Measurements from ENCODE around the gene HPN.
A peak's percentile ranks its signal among the peaks of the same experiment; 100 is the strongest.

HPN gene

DNA sequence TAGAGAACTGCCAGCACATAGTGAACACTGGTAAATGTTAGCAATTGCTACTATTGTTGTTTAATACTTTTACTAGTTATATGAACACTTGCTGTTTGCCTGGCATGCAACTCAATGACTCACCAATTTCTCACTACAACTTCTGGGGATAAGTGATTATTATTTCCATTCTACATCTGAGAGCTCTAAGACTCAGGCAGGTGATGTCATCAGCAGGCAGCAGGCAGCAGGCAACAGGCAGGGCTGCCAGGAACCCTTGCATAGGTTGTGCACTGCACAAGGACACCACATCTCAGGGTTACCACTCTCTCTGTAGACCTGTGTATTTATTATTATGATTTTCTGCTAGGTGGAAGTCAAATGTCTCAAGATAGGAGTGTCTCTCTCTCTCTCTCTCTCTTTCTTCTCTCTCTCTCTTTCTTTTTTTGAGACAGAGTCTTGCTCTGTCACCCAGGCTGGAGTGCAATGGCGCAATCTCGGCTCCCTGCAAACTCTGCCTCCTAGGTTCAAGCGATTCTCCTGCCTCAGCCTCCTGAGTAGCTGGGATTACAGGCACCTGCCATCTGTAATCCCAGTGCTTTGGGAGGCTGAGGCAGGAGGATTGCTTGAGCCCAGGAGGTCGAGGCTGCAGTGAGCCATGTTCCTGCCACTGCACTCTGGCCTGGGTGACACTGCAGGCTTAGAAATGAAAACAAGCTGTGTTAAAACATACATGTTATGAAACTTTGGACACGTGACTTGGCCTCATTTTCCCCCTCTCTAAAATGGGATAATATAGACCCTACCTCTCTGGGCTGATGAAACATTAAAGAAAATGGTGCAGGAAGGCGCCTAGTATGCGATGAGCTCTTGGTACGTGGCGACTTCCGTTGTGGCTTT, 22.7 kb downstream of the HPN start:
- no peak overlapping the region for H3K4ac ChIP-seq (ENCODE audit: low read depth, low read length)
- H3K18ac ChIP-seq (ENCODE audit: low read length), result no peak overlapping the region
- H3K27me3 ChIP-seq (ENCODE audit: insufficient read depth, low read length), result no peaks in the 10 kb centered on the region
- no peak overlapping the region for H2BK12ac ChIP-seq (ENCODE audit: low read length)
- no peak overlapping the region for H3K9ac ChIP-seq (ENCODE audit: low read length)
- peaks cover 7 to 8% of the 10 kb centered on the region in 2 experiments for H3K4me1 ChIP-seq (ENCODE audit: control insufficient read depth in 1 of 2, insufficient read depth in 2 of 2, low read length in 2 of 2)
- no peak overlapping the region for H3K23ac ChIP-seq (ENCODE audit: low read length)
- no peak overlapping the region for H3K27ac ChIP-seq (ENCODE audit: low read depth, low read length)
- no peak overlapping the region for H2BK120ac ChIP-seq (ENCODE audit: insufficient read depth, low read length, poor library complexity)
- H3K4me3 ChIP-seq (ENCODE audit: low read depth, low read length), result no peak overlapping the region
- H3K14ac ChIP-seq (ENCODE audit: low read length), result no peak overlapping the region
- H4K12ac ChIP-seq (ENCODE audit: low read depth, low read length), result no peak overlapping the region
- no CpG with 5 or more reads among the region's 10 CpGs for WGBS (ENCODE audit: extremely low coverage, insufficient coverage, insufficient read length)
- no peaks in the 10 kb centered on the region for H3K79me2 ChIP-seq (ENCODE audit: control insufficient read depth, insufficient read depth, low read length, poor library complexity)
- no peak overlapping the region for H3K4me2 ChIP-seq (ENCODE audit: low read length)
- H3K36me3 ChIP-seq (ENCODE audit: control insufficient read depth in 1 of 2, insufficient read depth in 2 of 2, low read length in 2 of 2), result no peaks in the 10 kb centered on the region
- no peak overlapping the region for H4K8ac ChIP-seq (ENCODE audit: low read depth, low read length)
- no peak overlapping the region for H2AFZ ChIP-seq (ENCODE audit: insufficient read depth, low read length, poor library complexity)
- no peak for DNase-seq
- no peak overlapping the region for H4K91ac ChIP-seq (ENCODE audit: low read depth, low read length)
- H3K9me3 ChIP-seq (ENCODE audit: insufficient read depth, low read depth, low read length), result no peaks in the 10 kb centered on the region
- no peak overlapping the region for H2BK5ac ChIP-seq (ENCODE audit: low read depth, low read length, poor library complexity)
- no peaks in the 10 kb centered on the region for H3K79me1 ChIP-seq (ENCODE audit: low read length)
- H2AK5ac ChIP-seq (ENCODE audit: low read length), result no peak overlapping the region

DNA sequence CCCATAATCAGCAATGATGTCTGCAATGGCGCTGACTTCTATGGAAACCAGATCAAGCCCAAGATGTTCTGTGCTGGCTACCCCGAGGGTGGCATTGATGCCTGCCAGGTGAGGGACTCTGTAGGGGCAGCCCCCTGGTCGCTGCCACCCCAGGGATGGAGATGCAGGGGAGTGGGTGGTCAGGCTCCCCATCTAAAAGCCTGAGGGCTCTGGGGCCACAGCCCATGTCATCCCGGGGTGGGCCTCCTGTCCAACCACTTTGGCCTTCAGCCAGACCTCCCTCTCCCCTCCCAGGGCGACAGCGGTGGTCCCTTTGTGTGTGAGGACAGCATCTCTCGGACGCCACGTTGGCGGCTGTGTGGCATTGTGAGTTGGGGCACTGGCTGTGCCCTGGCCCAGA, 24.1 kb downstream of the HPN start:
- Histone ChIP-seq H2AK5ac (ENCODE audit: low read length) (no peak overlapping the region), H4K8ac (ENCODE audit: low read depth, low read length) (no peak overlapping the region), H4K12ac (ENCODE audit: low read depth, low read length) (no peak overlapping the region), H3K27me3 (ENCODE audit: insufficient read depth, low read length) (no peaks in the 10 kb centered on the region), H3K14ac (ENCODE audit: low read length) (no peak overlapping the region), H2BK12ac (ENCODE audit: low read length) (no peak overlapping the region), H3K4me2 (ENCODE audit: low read length) (no peak overlapping the region), H2BK5ac (ENCODE audit: low read depth, low read length, poor library complexity) (no peak overlapping the region), H3K79me1 (ENCODE audit: low read length) (no peaks in the 10 kb centered on the region), H3K27ac (ENCODE audit: low read depth, low read length) (no peak overlapping the region), H3K23ac (ENCODE audit: low read length) (no peak overlapping the region), H2BK120ac (ENCODE audit: insufficient read depth, low read length, poor library complexity) (no peak overlapping the region), H3K18ac (ENCODE audit: low read length) (no peak overlapping the region), H3K4me3 (ENCODE audit: low read depth, low read length) (no peak overlapping the region), H3K79me2 (ENCODE audit: control insufficient read depth, insufficient read depth, low read length, poor library complexity) (no peaks in the 10 kb centered on the region), H3K9ac (ENCODE audit: low read length) (no peak overlapping the region), H3K9me3 (ENCODE audit: insufficient read depth, low read depth, low read length) (peaks cover 2% of the 10 kb centered on the region), H4K91ac (ENCODE audit: low read depth, low read length) (no peak overlapping the region), H2AFZ (ENCODE audit: insufficient read depth, low read length, poor library complexity) (no peak overlapping the region), H3K4me1 (ENCODE audit: control insufficient read depth in 1 of 2, insufficient read depth in 2 of 2, low read length in 2 of 2) (peaks cover 7 to 8% of the 10 kb centered on the region in 2 experiments), H3K36me3 (ENCODE audit: control insufficient read depth in 1 of 2, insufficient read depth in 2 of 2, low read length in 2 of 2) (no peaks in the 10 kb centered on the region), H3K4ac (ENCODE audit: low read depth, low read length) (no peak overlapping the region)
- WGBS (ENCODE audit: extremely low coverage, insufficient coverage, insufficient read length), result no CpG with 5 or more reads among the region's 10 CpGs
- DNase-seq, result no peak

DNA sequence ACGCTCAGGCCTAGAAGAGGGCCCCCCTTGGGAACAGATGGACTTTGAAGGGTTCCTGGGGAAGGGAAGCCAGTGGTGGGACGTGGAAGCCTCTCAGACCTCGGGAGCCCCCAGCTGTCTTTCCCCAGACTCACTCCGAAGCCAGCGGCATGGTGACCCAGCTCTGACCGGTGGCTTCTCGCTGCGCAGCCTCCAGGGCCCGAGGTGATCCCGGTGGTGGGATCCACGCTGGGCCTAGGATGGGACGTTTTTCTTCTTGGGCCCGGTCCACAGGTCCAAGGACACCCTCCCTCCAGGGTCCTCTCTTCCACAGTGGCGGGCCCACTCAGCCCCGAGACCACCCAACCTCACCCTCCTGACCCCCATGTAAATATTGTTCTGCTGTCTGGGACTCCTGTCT, 24.6 kb downstream of the HPN start:
- Histone ChIP-seq H4K12ac (ENCODE audit: low read depth, low read length) (no peak overlapping the region), H3K79me2 (ENCODE audit: control insufficient read depth, insufficient read depth, low read length, poor library complexity) (no peaks in the 10 kb centered on the region), H2BK5ac (ENCODE audit: low read depth, low read length, poor library complexity) (no peak overlapping the region), H3K23ac (ENCODE audit: low read length) (no peak overlapping the region), H3K4me1 (ENCODE audit: control insufficient read depth in 1 of 2, insufficient read depth in 2 of 2, low read length in 2 of 2) (peaks cover 7 to 8% of the 10 kb centered on the region in 2 experiments), H3K4me2 (ENCODE audit: low read length) (no peak overlapping the region), H3K4ac (ENCODE audit: low read depth, low read length) (no peak overlapping the region), H3K79me1 (ENCODE audit: low read length) (no peaks in the 10 kb centered on the region), H3K9ac (ENCODE audit: low read length) (no peak overlapping the region), H3K27me3 (ENCODE audit: insufficient read depth, low read length) (no peaks in the 10 kb centered on the region), H4K8ac (ENCODE audit: low read depth, low read length) (no peak overlapping the region), H3K18ac (ENCODE audit: low read length) (no peak overlapping the region), H2BK12ac (ENCODE audit: low read length) (no peak overlapping the region), H2AFZ (ENCODE audit: insufficient read depth, low read length, poor library complexity) (no peak overlapping the region), H3K9me3 (ENCODE audit: insufficient read depth, low read depth, low read length) (peaks cover 2% of the 10 kb centered on the region), H3K27ac (ENCODE audit: low read depth, low read length) (no peak overlapping the region), H3K36me3 (ENCODE audit: control insufficient read depth in 1 of 2, insufficient read depth in 2 of 2, low read length in 2 of 2) (no peaks in the 10 kb centered on the region), H2BK120ac (ENCODE audit: insufficient read depth, low read length, poor library complexity) (no peak overlapping the region), H3K14ac (ENCODE audit: low read length) (no peak overlapping the region), H3K4me3 (ENCODE audit: low read depth, low read length) (no peak overlapping the region), H2AK5ac (ENCODE audit: low read length) (no peak overlapping the region), H4K91ac (ENCODE audit: low read depth, low read length) (no peak overlapping the region)
- no CpG with 5 or more reads among the region's 15 CpGs for WGBS (ENCODE audit: extremely low coverage, insufficient coverage, insufficient read length)
- DNase-seq, result no peak

DNA sequence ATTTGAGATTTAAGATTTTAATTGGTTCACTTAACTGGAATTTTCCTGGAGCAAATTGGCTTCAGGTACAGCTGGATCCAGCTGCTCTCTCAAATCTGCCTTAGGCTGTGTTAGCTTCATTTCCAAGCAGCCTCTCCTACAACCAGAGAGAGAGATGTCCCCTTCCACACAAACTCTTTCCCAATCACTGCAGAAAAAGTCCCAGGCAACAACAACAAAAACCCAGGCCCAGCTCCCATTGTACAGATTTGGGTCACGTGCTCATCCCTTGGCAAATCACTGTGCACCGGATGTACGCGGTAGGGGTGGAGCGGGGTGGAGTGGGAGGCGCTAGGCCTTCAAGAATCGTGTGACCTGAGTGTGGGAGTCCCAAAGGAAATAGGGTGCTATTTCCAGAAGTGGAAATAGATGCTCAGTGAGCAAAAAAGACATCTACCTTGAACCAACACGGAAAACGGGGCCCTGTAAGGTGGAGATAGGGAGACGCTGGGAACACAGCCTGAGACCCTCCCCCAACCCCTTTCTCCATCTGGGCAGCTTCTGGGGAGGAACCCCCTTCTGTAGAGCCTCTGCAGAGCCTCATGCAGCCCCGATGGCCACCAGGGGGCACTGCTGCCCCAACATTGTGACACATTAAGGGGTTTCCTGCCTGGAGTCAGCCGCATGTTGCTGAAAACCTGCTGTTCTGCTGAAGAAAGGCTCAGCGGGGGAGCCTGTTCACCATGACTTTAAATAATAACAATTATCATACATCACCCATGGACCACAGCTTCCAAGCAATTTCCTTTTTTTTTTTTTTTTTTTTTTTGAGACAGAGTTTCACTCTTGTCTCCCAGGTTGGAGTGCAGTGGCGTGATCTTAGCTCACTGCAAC, 25.4 kb downstream of the HPN start:
- Histone ChIP-seq H4K91ac (ENCODE audit: low read depth, low read length) (no peak overlapping the region), H2BK12ac (ENCODE audit: low read length) (no peak overlapping the region), H3K18ac (ENCODE audit: low read length) (no peak overlapping the region), H4K8ac (ENCODE audit: low read depth, low read length) (no peak overlapping the region), H2BK5ac (ENCODE audit: low read depth, low read length, poor library complexity) (no peak overlapping the region), H3K4me2 (ENCODE audit: low read length) (no peak overlapping the region), H3K4ac (ENCODE audit: low read depth, low read length) (no peak overlapping the region), H3K27me3 (ENCODE audit: insufficient read depth, low read length) (no peaks in the 10 kb centered on the region), H3K79me1 (ENCODE audit: low read length) (no peaks in the 10 kb centered on the region), H3K4me3 (ENCODE audit: low read depth, low read length) (no peak overlapping the region), H3K9ac (ENCODE audit: low read length) (no peak overlapping the region), H3K27ac (ENCODE audit: low read depth, low read length) (no peak overlapping the region), H3K4me1 (ENCODE audit: control insufficient read depth in 1 of 2, insufficient read depth in 2 of 2, low read length in 2 of 2) (peaks cover 7 to 8% of the 10 kb centered on the region in 2 experiments), H3K23ac (ENCODE audit: low read length) (no peak overlapping the region), H2AFZ (ENCODE audit: insufficient read depth, low read length, poor library complexity) (no peak overlapping the region), H2AK5ac (ENCODE audit: low read length) (no peak overlapping the region), H3K14ac (ENCODE audit: low read length) (no peak overlapping the region), H3K36me3 (ENCODE audit: control insufficient read depth in 1 of 2, insufficient read depth in 2 of 2, low read length in 2 of 2) (no peaks in the 10 kb centered on the region), H2BK120ac (ENCODE audit: insufficient read depth, low read length, poor library complexity) (no peak overlapping the region), H4K12ac (ENCODE audit: low read depth, low read length) (no peak overlapping the region), H3K79me2 (ENCODE audit: control insufficient read depth, insufficient read depth, low read length, poor library complexity) (no peaks in the 10 kb centered on the region), H3K9me3 (ENCODE audit: insufficient read depth, low read depth, low read length) (peaks cover 2% of the 10 kb centered on the region)
- DNase-seq, result peak; percentile 77 to 94
- WGBS (ENCODE audit: extremely low coverage, insufficient coverage, insufficient read length), result no CpG with 5 or more reads among the region's 14 CpGs
